Measurements from ENCODE around the gene TNFSF13.
A peak's percentile ranks its signal among the peaks of the same experiment; 100 is the strongest.

TNFSF13 gene

DNA sequence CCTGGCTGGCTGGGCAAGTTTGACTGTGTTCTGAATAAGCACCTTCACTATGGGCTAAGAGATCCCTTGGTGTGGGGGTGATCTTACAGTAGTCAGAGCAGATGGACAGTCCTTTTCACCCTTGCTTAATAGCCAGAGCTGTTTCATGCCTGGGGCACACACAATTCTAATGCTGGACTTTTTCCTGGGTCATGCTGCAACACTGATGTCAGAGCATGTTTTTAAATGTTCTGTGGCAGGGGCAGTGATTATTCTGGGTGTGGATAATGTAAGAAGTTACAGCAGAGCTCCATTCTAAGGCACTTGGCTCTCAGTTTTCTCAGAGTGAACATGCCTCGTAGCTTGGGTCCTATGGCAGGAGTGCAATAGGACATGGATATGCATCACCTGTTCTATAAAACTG lies 16.9 kb downstream of the TNFSF13 start:
- no peak for DNase-seq

DNA sequence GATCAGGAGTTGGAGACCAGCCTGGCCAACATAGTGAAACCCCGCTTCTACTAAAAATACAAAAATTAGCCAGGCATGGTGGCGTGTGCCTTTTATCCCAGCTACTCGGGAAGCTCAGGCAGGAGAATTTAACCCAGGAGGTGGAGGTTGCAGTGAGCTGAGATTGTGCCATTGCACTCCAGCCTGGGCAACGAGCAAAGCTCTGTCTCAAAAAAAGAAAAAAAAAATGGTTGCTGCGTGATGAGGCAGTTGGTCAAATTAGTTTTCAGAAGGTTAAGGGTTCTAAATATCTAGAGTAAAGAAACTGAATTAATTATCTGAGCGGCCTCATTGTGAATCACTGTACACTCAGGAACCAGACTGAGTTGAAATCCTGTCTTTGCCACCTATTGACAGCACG lies 17.4 kb downstream of the TNFSF13 start:
- no peak for DNase-seq

DNA sequence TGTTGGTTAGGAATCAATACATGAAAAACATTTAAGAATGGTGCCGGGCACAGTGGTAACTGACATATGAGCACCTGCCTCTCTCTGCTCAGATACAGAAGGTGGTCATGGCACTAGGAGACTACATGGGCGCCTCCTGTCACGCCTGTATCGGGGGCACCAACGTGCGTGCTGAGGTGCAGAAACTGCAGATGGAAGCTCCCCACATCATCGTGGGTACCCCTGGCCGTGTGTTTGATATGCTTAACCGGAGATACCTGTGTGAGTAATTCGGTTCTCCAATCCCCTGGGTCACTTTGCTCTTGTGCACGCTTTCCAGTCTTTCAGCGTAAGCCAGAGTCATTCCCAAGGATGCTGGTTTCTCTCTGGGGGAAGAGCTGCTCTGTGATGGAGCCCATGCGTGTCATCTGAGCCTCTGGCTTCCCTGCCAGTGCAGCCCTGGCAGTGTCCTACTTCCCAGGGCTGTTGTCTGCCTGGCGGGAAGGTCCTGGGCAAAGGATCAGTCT lies 17.9 kb downstream of the TNFSF13 start:
- DNase-seq: no peak

DNA sequence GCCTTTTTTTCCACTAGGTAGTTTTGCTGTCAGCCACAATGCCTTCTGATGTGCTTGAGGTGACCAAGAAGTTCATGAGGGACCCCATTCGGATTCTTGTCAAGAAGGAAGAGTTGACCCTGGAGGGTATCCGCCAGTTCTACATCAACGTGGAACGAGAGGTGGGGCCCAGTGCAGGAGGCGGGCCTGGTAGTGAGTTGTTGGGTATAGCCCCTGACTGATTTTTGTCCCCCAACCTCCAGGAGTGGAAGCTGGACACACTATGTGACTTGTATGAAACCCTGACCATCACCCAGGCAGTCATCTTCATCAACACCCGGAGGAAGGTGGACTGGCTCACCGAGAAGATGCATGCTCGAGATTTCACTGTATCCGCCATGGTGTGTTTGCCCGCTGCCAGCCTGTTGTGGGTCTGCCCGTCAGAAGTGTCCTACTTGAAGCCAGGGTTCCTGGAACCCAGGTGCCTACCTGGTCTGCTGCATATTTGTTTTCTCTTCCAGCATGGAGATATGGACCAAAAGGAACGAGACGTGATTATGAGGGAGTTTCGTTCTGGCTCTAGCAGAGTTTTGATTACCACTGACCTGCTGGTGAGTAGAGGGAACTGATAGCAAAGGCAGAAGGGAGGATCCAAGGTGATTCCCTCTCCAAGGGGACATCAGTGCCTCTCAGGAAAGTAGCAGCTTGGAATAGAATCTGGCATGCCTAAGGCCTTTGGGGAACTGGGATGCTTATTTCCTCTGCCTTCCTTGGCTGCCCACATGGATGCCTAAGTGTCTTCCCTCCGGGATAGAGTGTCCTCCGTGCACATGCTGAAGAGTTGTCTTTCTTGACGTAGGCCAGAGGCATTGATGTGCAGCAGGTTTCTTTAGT lies 19.0 kb downstream of the TNFSF13 start:
- DNase-seq: no peak

DNA sequence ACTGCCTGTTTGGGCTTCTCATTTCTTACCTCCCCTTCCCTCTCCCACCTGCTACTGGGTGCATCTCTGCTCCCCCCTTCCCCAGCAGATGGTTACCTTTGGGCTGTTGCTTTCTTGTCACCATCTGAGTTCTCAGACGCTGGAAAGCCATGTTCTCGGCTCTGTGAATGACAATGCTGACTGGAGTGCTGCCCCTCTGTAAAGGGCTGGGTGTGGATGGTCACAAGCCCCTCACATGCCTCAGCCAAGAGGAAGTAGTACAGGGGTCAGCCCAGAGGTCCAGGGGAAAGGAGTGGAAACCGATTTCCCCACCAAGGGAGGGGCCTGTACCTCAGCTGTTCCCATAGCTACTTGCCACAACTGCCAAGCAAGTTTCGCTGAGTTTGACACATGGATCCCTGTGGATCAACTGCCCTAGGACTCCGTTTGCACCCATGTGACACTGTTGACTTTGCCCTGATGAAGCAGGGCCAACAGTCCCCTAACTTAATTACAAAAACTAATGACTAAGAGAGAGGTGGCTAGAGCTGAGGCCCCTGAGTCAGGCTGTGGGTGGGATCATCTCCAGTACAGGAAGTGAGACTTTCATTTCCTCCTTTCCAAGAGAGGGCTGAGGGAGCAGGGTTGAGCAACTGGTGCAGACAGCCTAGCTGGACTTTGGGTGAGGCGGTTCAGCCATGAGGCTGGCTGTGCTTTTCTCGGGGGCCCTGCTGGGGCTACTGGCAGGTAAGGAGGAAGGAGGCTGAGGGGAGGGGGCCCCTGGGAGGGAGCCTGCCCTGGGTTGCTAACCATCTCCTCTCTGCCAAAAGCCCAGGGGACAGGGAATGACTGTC lies 20.7 kb downstream of the TNFSF13 start, which contains the start of gene CD68:
TSS of gene CD68 (plus strand) at position 638 of the 833 bp plus-strand sequence. CDS start at position 678, 40 bp downstream.
- no peak for DNase-seq

DNA sequence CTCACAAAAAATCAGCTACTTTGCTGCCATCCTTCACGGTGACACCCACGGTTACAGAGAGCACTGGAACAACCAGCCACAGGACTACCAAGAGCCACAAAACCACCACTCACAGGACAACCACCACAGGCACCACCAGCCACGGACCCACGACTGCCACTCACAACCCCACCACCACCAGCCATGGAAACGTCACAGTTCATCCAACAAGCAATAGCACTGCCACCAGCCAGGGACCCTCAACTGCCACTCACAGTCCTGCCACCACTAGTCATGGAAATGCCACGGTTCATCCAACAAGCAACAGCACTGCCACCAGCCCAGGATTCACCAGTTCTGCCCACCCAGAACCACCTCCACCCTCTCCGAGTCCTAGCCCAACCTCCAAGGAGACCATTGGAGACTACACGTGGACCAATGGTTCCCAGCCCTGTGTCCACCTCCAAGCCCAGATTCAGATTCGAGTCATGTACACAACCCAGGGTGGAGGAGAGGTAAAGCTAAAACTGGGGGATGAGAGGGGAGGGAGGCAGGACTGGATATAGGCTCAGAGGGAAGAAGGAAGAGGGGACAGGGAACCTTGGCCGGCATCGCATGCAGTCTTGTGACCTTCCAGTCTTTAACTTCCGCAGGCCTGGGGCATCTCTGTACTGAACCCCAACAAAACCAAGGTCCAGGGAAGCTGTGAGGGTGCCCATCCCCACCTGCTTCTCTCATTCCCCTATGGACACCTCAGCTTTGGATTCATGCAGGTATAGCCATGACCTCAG lies 21.5 kb downstream of the TNFSF13 start:
- no peak for DNase-seq

DNA sequence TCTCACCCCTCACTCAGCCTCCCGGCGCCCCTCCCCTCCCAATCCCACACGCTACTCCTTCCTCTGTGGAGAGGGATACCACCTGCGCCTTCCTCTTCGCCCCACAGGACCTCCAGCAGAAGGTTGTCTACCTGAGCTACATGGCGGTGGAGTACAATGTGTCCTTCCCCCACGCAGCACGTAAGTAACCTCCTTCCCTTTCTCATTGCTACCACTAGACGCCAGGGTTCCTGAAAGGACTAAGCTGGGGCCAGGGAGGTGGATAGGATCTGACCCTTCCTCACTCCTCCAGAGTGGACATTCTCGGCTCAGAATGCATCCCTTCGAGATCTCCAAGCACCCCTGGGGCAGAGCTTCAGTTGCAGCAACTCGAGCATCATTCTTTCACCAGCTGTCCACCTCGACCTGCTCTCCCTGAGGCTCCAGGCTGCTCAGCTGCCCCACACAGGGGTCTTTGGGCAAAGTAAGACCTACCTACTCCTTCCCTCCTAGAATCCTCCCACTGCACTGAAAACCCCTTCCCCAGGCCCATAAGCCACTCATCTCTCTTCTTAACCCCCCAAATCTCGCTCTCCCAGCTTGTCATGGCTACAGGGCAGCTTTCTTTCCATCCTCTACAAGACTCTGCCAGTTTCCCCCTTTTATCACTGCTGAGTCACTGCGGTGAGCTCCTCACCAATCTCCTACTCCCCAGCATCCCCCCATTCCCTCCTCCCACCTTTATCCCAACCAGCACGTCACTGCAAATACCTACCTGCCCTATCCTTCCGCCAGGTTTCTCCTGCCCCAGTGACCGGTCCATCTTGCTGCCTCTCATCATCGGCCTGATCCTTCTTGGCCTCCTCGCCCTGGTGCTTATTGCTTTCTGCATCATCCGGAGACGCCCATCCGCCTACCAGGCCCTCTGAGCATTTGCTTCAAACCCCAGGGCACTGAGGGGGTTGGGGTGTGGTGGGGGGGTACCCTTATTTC lies 22.3 kb downstream of the TNFSF13 start:
- no peak for DNase-seq

DNA sequence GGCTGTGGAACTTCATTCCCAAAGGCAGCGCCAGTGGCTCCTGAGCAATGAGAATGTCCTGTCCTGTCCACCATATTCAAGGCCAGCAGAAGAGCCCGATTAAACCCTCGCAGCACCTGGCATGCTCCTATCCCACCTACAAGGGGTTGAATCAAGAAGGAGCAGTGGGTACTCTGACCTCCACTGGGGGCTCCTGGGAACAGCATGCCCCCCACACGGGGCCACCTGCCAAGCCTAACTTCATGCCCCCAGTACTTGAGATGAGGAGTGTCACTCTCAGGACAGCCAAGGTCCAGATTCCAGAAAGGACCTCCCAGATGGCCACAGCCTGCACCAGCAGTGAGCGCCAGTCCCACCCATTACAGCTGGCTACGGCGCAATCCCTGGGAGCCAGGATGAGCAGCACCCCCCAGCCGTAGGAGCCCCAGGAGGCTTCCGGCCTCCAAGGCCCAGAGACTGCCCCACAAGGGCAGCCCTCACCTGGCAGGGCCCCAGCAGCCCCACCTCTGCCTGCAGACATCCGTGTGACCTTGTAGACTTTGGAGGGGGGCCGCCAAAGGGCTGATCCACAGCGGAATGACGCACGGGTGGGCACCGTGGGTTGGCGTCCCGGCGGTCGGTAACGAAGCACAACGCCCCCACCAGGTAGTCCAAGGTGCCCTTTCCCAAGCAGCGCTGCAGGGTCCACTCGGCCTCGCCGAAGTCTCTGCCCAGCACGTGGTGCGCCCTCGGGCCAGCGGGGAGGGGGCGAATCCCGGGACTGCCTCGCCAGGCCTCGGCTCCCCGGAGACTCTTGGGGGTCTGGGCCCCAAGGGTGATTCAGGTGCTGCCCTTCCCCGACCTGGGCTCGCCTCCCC lies 24.1 kb downstream of the TNFSF13 start:
- DNase-seq: no peak

DNA sequence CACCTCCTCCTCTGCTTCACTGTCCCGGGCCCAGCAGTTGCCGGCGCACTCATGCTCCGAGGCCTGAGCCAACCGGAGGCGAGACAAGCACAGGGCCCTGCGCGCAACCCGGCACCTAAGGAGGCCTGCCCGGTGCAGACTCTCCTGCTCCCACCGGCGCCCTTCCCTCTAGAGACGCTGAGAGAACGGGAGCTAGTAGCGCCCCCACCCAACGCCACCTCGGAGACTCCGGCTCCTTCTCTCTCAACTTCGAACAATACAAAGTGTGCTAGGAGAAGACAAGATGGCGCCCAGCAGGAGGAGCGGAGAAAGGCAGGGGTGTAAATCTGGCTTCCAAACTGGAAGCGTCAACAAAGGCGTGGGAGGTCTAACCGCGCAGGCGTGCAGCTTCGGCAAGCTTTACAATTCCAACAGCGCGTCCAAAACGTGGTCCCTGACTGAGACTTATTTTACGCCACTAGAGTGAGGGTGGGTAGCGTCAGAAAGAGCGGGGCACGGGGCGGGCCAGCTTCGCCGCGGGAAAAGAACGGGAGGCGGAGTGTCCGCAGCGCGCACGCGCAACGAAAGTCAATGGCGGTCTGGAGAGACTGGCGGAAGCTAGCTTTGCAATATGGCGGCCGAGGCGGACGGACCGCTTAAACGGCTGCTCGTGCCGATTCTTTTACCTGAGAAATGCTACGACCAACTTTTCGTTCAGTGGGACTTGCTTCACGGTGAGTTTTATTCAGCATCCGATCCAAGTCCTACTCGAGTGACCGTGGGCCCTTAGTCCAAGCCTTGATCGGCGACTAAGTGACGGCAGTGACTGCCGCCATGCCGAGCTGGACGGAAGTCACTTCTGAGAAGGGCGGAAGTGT lies 24.9 kb downstream of the TNFSF13 start, which contains the start of gene MPDU1:
TSS of gene MPDU1 (plus strand) at position 600 of the 857 bp plus-strand sequence. CDS start at position 611, 11 bp downstream.
- DNase-seq: peak; percentile 89

DNA sequence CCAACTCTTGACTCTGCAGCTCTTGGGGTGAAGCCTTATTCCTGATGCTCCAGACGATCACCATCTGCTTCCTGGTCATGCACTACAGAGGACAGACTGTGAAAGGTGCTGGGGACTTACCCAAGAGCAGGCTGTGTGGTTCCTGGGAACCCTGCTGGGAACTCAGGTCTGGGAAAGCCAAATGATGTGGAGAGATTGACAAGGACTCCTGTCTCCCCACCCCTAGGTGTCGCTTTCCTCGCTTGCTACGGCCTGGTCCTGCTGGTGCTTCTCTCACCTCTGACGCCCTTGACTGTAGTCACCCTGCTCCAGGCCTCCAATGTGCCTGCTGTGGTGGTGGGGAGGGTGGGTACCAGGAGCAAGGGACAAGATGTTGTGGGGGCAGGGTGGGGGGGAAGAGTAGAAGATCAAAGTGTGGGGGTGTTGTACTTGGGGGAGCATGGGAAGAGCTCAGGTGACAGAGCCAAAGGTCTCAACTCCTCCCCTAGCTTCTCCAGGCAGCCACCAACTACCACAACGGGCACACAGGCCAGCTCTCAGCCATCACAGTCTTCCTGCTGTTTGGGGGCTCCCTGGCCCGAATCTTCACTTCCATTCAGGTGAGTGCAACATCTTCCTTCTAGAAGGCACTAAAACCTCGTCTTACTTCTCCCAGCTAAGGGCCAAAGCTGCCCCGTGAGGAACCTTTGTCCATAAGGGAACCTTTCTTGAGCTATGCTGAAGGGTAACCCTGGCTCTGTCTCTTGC lies 28.3 kb downstream of the TNFSF13 start:
- DNase-seq: no peak

DNA sequence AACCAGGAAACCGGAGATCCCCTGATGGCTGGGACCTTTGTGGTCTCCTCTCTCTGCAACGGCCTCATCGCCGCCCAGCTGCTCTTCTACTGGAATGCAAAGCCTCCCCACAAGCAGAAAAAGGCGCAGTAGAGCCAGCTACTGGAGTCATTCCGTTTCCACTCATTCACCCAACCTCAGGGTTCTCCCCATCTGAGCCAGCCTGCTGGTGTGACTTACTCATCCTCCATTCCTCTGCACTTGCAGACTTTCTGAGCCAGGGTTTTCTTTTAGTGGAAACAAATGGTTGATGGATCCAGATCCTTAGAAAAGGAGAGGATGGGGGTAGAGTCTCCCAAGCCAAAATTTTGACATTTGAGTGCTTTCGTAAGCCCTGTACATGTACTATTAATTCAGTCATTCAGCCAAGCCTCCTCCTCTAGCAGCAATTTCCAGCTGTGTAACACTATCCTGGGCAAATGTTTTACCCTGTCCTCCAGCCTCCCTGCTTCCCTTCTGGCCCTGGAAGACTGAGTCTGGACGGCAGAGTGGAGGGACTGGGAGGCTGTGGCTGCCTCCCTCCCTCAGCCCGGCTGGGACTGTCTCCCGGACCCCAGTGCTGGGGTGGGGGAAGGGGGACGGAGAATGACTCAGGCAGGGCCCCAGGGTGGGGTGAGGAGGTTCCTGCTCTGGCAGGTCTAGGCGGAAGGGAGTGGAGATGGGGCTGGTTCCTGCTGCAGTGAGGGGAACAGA lies 29.0 kb downstream of the TNFSF13 start:
- DNase-seq: no peak

DNA sequence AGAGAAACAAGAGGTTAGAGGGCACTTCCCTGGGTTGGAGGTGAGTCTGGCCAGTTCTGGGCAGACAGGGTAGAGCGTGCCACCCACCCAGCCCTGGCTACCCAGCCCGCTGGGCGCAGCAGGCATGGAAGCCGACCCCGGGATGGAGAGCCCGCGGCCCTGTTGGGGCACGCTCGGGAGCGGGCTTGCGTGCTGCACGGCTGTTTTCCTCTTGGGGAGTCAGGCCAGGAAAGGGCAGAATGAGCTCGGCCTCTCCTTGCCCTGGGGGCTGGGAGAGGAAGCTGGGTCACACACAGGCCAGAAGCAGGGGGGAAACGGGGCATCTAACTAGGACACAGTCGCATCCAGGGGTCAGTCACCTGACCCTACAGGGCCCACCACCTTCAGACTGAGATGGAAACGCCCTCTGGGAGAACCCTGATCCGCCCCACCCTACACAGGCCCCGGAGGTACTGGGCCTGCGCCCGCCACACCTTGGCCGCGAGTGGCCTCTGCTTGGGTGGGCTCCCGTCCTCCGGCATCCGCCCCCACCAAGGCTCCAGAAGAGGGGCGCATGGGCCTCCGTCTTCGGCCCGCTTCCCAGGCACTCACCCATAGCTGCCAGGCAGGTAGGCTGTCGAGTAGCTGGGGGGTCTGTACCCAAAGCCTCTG lies 30.1 kb downstream of the TNFSF13 start:
- no peak for DNase-seq

DNA sequence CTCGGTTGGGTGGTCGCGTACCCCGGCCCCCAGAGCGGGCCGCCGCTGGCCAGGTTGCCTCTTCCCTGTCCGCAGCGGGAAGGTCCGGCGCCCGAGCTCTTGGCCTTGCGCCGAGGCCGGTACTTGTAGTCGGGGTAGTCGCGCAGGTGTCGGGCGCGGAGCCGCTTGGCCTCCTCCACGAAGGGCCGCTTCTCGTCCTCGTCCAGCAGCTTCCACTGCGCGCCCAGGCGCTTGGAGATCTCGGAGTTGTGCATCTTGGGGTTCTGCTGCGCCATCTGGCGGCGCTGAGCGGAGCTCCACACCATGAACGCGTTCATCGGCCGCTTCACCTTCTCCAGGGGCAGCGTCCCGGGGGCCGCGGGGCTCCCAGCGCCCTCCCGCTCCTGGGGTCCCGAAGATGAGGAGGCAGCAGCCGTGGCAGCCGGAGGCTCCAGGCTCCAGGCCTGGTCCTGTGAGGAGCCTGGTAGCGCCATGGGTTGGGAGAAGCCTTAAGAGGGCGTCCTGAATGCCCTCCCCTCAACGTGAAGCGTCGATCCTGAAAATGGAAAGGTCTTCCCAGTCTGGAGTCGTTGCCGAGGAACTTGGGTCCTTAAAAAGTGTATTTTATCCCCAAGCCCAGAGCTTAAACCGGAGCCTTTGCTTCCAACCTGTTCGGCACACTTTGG lies 30.8 kb downstream of the TNFSF13 start:
- DNase-seq: peak; percentile 48

DNA sequence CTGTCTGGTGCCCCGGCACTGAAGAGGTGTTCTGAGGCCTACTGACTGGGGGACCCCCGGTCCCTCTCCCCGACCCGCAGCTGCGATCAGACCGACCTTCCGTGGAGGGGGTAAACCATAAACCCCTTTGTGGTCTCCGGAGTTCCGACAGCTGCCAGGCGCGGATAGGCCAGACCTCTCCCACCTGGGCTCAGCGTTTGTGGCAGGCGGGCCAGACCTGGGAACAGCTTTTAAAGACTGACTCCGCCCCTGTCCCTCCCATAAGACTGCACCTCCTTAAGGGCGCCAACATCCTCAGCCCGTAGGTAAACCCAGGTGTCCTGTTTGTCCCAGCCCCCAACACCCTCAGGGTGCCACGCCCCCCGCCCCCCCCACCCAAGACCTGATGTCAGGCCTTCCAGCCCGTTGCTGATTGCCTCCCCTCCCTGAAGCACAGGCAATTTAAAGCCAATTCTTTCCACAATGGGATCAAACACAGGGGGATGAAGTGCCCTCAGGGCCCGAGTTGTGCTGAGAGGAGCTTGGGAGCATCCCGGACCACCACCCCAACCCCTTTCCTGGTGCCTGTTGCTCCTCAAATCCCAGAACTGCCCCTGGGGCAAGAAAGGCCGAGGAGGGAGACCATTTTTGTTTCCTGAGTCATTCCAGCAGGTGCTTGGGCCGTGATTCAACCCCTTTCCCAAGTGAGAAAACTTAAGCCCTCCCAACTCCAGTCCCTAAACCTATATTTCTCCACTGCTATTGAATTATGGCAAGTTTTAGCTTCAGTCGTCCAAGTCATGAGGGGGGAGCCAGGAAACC lies 31.5 kb downstream of the TNFSF13 start, which contains the start of gene SOX15:
TSS of gene SOX15 (minus strand) at position 204 of the 801 bp plus-strand sequence. CDS start 418 bp downstream, outside the sequence.
- no peak for DNase-seq

DNA sequence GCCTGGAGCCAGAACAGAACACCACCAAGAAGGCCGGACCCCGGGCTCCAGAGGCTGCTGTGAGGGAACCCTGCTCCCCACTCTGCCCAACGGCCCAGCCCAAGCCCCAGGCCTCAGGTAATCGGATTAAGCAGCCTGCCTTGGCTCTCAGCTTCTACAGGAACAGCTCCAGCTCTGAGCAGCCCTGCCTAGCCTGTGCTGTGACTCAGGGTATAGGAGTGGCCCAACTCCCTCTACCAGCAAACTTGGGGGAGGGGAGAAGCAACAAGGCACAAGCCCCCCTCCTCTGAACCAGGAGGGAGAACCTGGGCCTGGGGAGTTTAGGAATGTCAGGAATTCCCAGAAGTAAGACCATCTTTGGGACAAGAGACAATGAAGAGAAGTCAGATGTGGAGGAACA lies 32.2 kb downstream of the TNFSF13 start:
- DNase-seq: no peak

DNA sequence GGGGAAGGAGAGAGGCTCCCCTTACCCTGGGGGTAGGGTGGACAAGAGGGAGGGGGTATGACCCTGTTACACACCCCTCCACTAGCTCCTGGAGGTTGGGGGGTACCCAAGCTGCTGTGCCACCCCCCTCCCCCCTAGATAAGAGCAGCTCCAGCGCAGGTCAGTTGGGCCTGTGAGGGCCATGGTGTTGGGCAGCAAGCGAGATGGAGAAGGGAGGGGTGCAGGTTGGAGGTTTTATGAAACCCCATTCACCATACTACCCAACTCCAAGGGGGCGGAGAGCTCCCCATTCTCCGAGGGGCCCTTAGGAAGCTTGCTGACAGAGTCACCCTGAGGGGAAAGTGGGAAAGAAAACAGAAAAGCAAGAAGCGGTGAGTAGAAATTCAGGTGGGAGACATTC lies 33.0 kb downstream of the TNFSF13 start:
- no peak for DNase-seq

All from effector CD4-positive, alpha-beta T cell (primary cell).